Upper lobe of left lung (tissue), 6 donors: Measurements from ENCODE around the gene SULT6B1. TPM values are rescaled to one million over a fixed set of nuclear protein-coding genes. Genes with fewer than 3 reads are reported as not detected.
"Not testable (repeated sequence)": the region's sequence is repeated elsewhere in the genome, so short reads cannot be mapped to it uniquely, and the experiment has no call there.

ENCODE experiments used
- ATAC-seq, 2 donors: fragments of 200-7000 bp; cut with Tn5 transposase; one replicate each; pipeline ENCODE4 v1.9.1; 2022; ENCODE audit warnings: mild to moderate bottlenecking in 2 of 2, moderate library complexity in 2 of 2; ENCODE audit not compliant: low FRiP score in 2 of 2
- DNase-seq, 2 donors: peaks; one replicate each; pipeline ENCODE4 v3.0.0-alpha.2; 2019 to 2020
- H3K27ac ChIP-seq, 4 donors: fragments of 200-600 bp; sonication (generic); one replicate each; pipeline ENCODE4 v1.5.1; 2016 to 2019
- H3K27me3 ChIP-seq, 4 donors: fragments of 200-600 bp; sonication (generic); one replicate each; pipeline ENCODE4 v1.5.1; 2017 to 2019
- H3K36me3 ChIP-seq, 4 donors: fragments of 200-600 bp; sonication (generic); one replicate each; pipeline ENCODE4 v1.5.1; 2016 to 2019
- H3K4me1 ChIP-seq, 4 donors: fragments of 200-600 bp; sonication (generic); one replicate each; pipeline ENCODE4 v1.5.1; 2018 to 2019
- H3K4me3 ChIP-seq, 4 donors: fragments of 200-600 bp; sonication (generic); one replicate each; pipeline ENCODE4 v1.5.1; 2017 to 2019; ENCODE audit warnings: mild to moderate bottlenecking in 2 of 4, moderate library complexity in 1 of 4
- H3K9me3 ChIP-seq, 4 donors: fragments of 200-600 bp; sonication (generic); one replicate each; pipeline ENCODE4 v1.5.1; 2018 to 2019
- CTCF ChIP-seq, 6 experiments: fragments of 450-650 bp in 4 of 6; fragments of 200-600 bp in 2 of 6; sonication (generic) in 2 of 6; IDR thresholded peaks; one replicate each; pipeline ENCODE4 v1.5.1; 2016 to 2019; ENCODE audit warnings: antibody characterized with exemption in 6 of 6
- EP300 ChIP-seq, 4 donors: sonication (generic); formaldehyde crosslinking; IDR thresholded peaks; one replicate each; pipeline ENCODE4 v1.5.1; 2017; ENCODE audit warnings: antibody characterized with exemption in 4 of 4, control low read depth in 2 of 4
- POLR2A ChIP-seq, 4 donors: fragments of 450-650 bp; IDR thresholded peaks; one replicate each; pipeline ENCODE4 v1.5.1; 2016 to 2017; ENCODE audit warnings: antibody characterized with exemption in 4 of 4, mild to moderate bottlenecking in 2 of 4
- POLR2AphosphoS5 ChIP-seq, 2 donors: sonication (generic); formaldehyde crosslinking; IDR thresholded peaks; one replicate each; pipeline ENCODE4 v1.5.1; 2017; ENCODE audit warnings: antibody characterized with exemption in 2 of 2
- WGBS, 2 donors: methylation state at CpG; one replicate each; pipeline ENCODE4 v1.1.5; 2017 to 2018; 5-methylcytosine and 5-hydroxymethylcytosine counted together
- total RNA-seq, 6 donors: library from RNA; depleted of rRNA in 4 of 6; stranded (reverse); fragments of >200 nt in 4 of 6; gene quantifications; one replicate each; pipeline versions ENCODE4 v1.1.0 to v1.2.1, GENCODE V29; 2016 to 2021
- donor health status: DM: no; HTN: no; CAD: no; lungs with moderate emphysema.
- donor health status: DM: no; HTN: yes; CAD: no; lungs with severe emphysema.

The SULT6B1 gene
- total RNA-seq, 6 donors from 2014 or later = not detected

GRCh38 chr2:37205689-37206341 lies 17.3 kb upstream of the SULT6B1 start:
- H3K27ac ChIP-seq = no peak overlapping the region
- no peak for ATAC-seq
- peaks cover 0 to 11% (median 5%) of the 10 kb centered on the region in 4 donors for H3K9me3 ChIP-seq
- WGBS, 2 donors = 92 to 99% methylated on average over 5 of the region's 5 CpGs
- no peaks in the 10 kb centered on the region for H3K27me3 ChIP-seq
- H3K4me3 ChIP-seq = no peak overlapping the region
- no peak for DNase-seq
- H3K4me1 ChIP-seq = no peaks in the 10 kb centered on the region
- TF ChIP-seq POLR2A (IDR thresholded peaks at IDR 0.05) (no peak), POLR2AphosphoS5 (IDR thresholded peaks at IDR 0.05) (no peak), EP300 (IDR thresholded peaks at IDR 0.05) (no peak), CTCF (IDR thresholded peaks at IDR 0.05) (no peak)
- peaks cover 4 to 99% (median 62%) of the 10 kb centered on the region in 4 donors for H3K36me3 ChIP-seq

- H3K4me1 ChIP-seq, H3K4me3 ChIP-seq, H3K27ac ChIP-seq, H3K27me3 ChIP-seq, ATAC-seq, DNase-seq: not testable (repeated sequence)
- H3K9me3 ChIP-seq = peaks cover 0 to 11% (median 5%) of the 10 kb centered on the region in 4 donors
- peaks cover 4 to 98% (median 61%) of the 10 kb centered on the region in 4 donors for H3K36me3 ChIP-seq
- 86 to 88% methylated on average over 8 of the region's 8 CpGs for WGBS, 2 donors
Measured at GRCh38 chr2:37205071-37205661, 16.7 kb upstream of the SULT6B1 start.

- Histone ChIP-seq H3K9me3 (peaks cover 0 to 4% (median 2%) of the 10 kb centered on the region in 4 donors), H3K4me3 (no peak overlapping the region), H3K27ac (no peak overlapping the region), H3K36me3 (peaks cover 4 to 89% (median 49%) of the 10 kb centered on the region in 4 donors), H3K27me3 (no peaks in the 10 kb centered on the region), H3K4me1 (peaks cover 0 to 2% (median 0%) of the 10 kb centered on the region in 4 donors)
- TF ChIP-seq EP300 (IDR thresholded peaks at IDR 0.05) (no peak), POLR2AphosphoS5 (IDR thresholded peaks at IDR 0.05) (no peak), CTCF (IDR thresholded peaks at IDR 0.05) (no peak)
- DNase-seq (no peak), ATAC-seq (no peak)
- 91 to 94% methylated on average over 2 of the region's 2 CpGs for WGBS, 2 donors
Measured at GRCh38 chr2:37203708-37204107, 15.2 kb upstream of the SULT6B1 start.

- Histone ChIP-seq H3K27me3 (no peaks in the 10 kb centered on the region), H3K36me3 (peaks cover 4 to 69% (median 40%) of the 10 kb centered on the region in 4 donors), H3K4me3 (no peak overlapping the region), H3K9me3 (no peaks in the 10 kb centered on the region), H3K27ac (no peak overlapping the region), H3K4me1 (peaks cover 7 to 17% (median 13%) of the 10 kb centered on the region in 4 donors)
- TF ChIP-seq CTCF (IDR thresholded peaks at IDR 0.05) (no peak), POLR2A (IDR thresholded peaks at IDR 0.05) (no peak)
- DNase-seq (no peak), ATAC-seq (no peak)
- WGBS, 2 donors = 70 to 74% methylated on average over 1 of the region's 1 CpG
Measured at GRCh38 chr2:37201766-37202165, 13.3 kb upstream of the SULT6B1 start.

- DNase-seq (no peak), ATAC-seq (no peak)
- H3K36me3 ChIP-seq = peaks cover 4 to 64% (median 36%) of the 10 kb centered on the region in 4 donors
- TF ChIP-seq POLR2AphosphoS5 (IDR thresholded peaks at IDR 0.05) (no peak), CTCF (IDR thresholded peaks at IDR 0.05) (no peak), POLR2A (IDR thresholded peaks at IDR 0.05) (no peak), EP300 (IDR thresholded peaks at IDR 0.05) (no peak)
- no peak overlapping the region for H3K4me3 ChIP-seq
- no peaks in the 10 kb centered on the region for H3K9me3 ChIP-seq
- no peak overlapping the region for H3K27ac ChIP-seq
- no peaks in the 10 kb centered on the region for H3K27me3 ChIP-seq
- peaks cover 7 to 17% (median 13%) of the 10 kb centered on the region in 4 donors for H3K4me1 ChIP-seq
- WGBS, 2 donors = 81 to 98% methylated on average over 1 of the region's 1 CpG
Measured at GRCh38 chr2:37201208-37201607, 12.7 kb upstream of the SULT6B1 start.
